Stimulated activated CD4-positive, alpha-beta T cell treated with anti-CD3 and anti-CD28 coated beads, TNF-alpha, amount 100 ng/mL, for 4 hours (primary cell): Measurements from ENCODE around the gene MOK.
"Not testable (repeated sequence)": the region's sequence is repeated elsewhere in the genome, so short reads cannot be mapped to it uniquely, and the experiment has no call there.

Source experiments
- DNase-seq, 3 experiments: peaks; one replicate each; pipeline ENCODE4 v3.0.0-alpha.2; 2020; ENCODE audit warnings: low read depth in 3 of 3

MOK gene

DNA sequence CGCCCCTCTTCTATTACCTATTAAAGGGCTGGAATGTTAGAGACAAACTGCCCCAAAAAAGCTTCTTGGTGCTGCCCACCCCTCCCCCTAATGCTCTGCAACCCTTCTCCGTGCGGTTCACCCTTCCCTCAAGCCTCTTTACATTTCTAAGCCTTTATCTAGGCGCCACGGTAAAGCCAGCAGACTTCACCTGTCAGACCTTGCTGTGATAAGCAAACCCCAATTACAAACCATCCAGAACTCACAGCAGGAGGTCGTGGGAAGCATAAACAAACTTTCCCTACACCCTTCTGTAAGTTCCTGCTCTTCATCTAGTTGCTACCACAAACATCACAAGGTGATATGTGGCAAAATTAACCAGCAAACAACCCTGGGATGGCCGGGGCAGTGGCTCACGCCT, 56.8 kb downstream of the MOK start:
- DNase-seq: no peak

DNA sequence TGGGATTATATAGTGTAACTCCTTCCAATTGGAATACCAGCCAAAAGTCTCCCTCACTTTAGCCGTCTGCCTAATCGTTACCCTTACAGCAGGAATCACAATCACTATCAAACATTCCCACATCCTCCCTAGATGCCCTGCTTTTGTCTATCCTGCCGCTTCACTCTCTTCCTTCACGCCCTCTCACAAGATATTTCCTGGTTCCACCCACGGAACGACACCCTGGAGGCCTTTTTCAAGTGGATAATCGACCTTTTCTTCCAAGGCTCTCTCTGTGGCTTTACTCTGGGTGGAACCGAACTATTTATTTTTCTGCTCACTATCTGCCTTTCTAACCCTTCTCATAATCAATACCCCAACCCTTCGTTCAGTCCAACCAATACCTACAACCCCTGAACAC, 58.9 kb downstream of the MOK start:
- no peak for DNase-seq

DNA sequence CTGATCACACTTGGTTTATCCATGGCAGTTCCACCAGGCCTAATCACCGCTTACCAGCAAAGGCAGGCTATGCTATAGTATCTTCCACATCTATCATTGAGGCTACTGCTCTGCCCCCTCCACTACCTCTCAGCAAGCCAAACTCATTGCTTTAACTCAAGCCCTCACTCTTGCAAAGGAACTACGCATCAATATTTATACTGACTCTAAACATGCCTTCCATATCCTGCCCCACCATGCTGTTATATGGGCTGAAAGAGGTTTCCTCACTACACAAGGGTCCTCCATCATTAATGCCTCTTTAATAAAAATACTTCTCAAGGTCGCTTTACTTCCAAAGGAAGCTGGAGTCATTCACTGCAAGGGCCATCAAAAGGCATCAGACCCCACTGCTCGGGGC, 61.2 kb downstream of the MOK start:
- not testable (repeated sequence) for DNase-seq

DNA sequence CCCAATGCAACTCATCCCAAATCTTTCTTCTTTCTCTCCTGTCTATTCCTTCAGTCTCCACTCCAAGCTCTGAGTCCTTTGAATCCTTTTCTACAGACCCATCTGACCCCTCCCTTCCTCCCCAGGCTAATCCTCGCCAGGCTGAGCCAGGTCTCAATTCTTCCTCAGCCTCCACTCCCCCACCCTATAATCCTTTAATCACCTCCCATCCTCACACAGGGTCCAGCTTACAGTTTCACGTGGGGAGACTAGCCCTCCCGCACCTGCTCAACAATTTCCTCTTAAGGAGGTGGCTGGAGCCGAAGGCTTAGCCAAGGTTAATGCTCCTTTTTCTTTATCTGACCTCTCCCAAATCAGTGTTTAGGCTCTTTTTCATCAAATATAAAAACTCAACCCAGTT, 63.8 kb downstream of the MOK start:
- no peak for DNase-seq

DNA sequence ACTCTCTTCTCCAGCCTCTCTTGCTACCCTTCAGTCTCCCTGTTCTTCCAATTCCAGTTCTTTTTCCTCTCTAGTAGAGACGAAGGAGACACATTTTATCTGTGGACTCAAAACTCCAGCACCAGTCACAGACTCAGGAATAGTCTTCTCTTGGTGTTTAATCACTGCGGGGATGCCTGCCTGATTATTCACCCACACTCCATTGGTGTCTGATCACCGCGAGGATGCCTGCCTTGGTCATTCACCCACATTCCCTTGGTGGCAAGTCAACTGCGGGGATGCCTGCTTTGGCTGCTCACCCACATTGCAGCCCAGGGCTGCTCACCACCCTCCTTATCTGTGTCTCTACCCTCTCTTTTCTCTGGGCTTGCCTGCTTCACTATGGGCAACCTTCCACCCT, 64.5 kb downstream of the MOK start:
- not testable (repeated sequence) for DNase-seq

DNA sequence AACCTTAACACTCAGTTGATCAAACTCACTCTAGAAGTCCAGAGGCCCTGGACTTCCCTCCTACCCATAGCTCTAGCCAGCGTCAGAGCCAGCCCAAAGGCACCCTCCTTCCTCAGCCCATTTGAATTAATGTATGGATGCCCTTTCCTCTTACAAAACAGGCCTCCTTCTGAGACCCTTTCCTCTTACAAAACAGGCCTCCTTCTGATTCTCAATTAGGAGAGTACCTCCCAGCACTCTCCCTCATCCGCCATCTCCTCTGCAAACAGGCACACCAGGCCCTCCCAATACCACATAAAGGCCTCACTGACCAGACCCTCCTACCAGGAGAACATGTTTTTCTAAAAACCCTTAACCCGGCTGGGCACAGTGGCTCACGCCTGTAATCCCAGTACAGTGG, 65.7 kb downstream of the MOK start:
- no peak for DNase-seq

DNA sequence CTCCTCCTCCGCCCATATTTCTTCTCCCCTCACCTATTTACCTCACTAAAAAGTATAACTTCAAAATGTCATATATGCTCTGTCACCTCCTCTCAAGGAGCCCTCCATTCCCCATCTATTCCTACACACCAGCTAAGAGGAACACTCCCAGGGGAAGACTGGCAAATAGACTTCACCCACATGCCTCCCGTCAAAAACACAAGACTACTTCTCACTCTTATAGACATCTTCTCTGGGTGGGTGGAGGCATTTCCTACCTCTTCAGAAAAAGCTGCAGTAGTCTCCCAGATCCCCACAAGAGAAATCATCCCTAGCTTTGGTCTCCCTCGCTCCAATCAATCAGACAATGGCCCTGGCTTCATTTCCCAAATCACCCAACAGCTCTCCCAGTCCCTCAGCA, 66.2 kb downstream of the MOK start:
- DNase-seq: no peak

DNA sequence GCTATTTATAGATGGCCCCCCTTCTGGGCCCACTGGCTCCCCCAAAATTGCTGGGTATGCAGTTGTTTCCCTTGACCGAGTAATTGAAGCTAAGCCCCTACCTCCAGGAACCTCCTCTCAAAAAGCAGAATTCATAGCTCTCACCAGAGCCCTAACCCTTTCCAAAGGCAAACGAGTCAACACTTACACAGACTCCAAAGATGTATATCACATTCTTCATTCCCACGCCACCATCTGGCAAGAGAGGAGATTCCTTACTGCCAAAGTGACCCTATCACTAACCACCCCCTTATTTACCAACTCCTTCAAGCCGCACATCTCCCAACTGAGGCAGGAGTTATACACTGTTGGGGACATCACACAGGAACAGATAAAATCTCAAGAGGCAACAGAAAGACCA, 66.8 kb downstream of the MOK start:
- DNase-seq: no peak

DNA sequence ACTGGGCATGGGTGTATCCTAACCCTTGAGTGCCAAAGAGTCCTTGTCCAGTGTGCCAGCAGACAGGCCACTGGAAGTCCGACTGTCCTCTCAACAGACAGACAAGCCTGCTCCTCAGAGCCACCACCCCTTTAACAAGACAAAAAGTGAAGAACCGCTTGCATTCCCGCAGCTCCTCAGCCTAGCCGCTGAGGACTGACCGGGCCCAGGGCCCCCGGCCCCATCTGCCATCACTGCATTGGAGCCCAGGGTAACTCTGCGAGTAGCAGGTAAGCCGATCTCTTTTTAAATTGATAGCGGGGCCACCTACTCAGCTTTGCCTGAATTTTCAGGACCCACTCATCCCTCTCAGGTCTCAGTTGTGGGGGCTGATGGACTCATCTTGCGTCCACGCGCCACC, 68.9 kb downstream of the MOK start:
- DNase-seq: no peak

DNA sequence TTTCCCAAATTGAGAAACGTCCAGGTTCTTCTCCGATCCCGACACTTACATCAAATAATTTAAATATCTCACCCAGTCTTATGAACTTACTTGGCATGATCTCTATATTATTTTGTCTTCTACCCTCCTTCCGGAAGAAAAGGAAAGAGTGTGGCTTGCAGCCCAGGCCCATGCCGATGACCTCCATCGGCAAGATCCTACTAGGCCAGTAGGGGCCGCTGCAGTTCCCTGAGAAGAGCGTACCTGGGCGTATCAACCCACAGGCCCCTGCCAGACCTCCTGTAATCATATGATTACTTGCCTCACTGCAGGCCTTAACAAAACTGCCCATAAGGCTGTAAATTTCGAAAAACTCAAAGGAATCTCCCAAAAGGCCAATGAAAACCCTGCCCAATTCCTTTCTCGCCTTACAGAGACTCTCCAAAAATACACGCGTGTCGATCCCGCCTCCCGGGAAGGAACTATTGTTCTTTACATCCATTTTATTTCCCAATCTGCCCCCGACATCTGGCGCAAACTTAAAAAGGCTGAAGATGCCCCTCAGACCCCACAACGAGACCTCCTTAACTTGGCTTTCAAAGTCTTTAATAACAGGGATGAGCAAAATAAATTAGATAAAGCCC, 69.6 kb downstream of the MOK start:
- DNase-seq: peak; percentile 52 to 56 (median 55)

DNA sequence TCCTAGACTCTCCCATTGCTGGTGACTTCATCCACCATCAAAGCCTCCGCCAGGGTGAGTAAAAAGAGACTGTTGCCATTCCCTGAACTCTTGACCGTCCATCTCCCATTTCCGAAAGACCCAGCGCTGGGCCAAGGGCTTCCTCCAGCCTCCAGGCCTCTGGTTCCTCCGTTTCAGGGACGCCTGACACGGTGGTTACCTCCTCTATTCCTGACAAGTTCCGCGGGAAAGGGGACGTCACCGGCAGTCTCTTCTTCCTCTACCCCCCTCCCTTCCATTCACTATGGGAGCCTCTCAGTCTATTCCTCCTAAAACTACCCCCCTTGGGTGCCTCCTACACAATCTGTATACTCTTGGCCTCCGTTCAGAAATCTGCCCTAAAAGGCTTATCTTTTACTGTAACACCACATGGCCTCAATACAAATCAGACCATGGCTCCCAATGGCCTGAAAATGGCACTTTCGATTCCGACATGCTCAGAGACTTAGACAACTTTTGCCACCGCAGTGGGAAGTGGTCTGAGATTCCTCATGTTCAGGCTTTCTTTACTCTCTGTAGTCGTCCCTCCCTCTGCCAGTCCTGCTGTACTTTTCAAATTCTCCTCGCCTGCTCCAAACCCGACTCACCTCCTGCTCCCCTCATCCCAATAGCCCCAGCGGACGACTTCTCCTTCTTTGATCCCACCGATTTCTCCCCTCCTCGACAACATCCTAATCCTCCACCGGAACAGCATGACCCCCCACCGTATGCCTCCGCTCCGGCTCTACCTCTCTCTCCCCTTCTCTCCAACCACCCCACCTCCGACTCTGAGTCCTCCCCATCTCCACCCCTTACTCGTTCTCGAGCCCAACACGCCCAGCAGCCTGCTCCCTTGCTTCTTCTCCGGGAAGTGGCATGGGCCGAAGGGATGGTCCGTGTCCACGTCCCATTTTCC, 70.4 kb downstream of the MOK start:
- no peak for DNase-seq

DNA sequence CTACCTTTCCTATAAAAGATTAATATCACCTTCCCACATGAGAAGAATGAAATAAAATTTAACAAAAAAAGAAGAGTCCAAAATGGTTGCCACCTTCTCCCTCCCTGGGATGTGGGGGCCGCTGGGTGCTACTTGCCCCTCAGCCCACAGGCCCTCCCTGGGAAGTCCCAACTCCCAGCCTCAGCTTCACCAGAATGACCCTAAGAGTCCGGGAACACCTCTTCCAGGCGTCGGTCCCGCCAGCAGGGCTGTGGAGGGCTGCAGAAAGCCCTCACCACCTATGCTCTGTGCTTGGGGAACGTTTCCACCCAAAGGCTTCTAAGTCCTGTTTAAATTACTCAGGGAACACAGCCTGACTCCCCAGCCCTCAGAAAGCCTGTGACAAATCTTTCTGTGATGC, 71.9 kb downstream of the MOK start:
- DNase-seq: no peak

DNA sequence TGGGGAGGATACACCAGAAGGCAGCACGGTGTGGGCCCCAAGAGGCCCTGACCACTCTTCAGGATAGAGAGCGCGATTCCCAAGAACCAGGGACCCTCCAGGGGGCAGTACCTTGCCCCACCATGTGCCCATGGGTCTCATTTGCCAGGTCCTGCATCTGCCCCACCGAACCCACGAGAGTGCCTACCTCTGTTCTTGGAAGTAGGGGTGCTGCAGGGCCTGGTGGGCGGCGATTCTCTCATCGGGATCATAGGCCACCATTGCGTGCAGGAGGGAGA, 72.7 kb downstream of the MOK start:
- DNase-seq: no peak

DNA sequence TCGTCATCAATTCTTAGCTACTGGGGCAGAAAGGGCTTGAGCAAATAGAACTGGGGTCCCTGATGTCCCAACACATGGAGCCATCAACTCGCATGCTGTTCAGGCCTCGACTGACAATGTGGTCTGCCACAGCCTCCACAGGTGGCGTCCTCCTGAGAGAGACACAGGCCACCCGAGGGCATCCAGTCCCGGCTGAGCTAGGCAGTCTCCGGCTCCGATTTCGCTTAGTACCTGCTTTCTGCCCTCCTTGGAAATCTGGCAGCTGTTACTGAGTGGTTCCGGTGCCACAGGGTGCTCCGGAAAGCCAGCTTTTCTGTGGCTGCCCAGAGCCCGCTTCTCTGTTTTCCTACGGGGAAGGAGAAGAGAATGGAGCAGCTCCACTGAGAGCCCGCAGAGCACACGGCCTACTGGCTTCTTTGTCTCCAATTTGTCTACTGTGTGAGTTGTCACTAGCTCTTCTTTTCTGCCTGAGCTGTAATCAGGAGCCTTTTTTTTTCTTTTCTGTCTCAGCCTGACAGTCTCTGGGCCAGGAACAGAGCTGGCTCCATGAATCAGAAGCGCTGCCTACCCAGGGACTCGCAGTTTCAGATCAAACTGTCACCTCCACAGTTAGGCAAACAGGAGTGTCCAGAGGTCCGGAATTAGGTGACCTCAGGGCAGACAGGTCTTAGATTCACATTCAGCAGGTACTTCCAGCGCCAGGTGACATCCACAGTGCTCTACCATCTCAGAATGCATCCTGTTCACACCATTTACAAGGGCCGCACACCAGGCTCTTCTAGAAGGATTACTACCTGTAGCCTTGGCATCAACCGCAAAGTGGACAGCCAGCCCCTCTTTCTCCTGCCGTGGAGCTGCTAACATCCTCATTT, 73.3 kb downstream of the MOK start:
- DNase-seq: no peak

DNA sequence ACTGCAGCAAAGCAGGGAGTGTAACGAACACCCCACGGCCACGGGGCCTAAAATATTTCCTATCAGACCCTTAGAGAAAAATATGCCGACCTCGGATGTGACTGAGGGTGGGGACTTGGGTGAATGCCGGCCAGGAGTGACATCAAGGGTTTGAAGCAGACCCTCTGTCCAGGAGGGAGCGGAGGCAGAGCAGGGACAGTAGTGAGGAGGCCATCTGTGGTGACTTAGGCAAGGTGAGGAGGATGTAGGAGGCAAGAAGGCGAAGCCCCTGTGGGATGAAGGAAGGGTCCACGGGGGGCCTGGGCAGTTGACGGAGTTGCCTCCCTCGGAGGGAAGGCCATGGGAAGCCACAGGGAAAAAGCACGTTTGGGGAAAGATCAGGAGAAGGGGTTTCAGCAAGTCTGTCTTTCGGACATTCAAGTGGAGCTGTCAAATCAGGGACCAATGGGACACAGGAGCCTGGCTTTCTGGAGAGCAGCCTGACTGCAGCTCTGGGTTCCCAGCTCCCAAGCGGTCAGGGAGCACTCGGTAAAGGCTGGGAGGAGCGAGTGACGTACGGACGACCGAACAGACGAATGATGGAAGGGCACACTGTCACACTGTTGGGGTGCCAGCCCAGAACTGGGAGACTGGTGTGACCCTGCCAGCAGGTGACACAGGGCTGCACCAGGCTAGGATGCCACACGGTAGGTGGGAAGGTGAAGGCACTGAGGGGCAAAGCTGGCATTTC, 74.3 kb downstream of the MOK start:
- no peak for DNase-seq

DNA sequence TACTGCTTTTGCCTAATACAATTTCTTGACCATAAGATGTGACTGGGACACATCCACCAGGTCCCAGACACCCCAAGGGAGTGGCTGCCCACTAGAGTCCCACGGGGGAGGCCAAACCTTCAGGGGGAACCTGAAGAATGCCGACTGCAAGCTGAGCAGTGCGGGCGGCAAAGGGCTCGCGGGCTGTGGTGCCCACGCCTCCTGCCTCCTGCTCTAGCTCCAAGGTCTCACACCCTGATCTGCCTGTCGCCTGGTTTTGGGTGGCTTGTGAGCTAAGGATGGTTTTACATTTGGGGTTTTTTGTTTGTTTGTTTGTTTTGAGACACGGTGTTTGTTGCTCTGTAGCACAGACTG, 75.2 kb downstream of the MOK start:
- DNase-seq: no peak

DNA sequence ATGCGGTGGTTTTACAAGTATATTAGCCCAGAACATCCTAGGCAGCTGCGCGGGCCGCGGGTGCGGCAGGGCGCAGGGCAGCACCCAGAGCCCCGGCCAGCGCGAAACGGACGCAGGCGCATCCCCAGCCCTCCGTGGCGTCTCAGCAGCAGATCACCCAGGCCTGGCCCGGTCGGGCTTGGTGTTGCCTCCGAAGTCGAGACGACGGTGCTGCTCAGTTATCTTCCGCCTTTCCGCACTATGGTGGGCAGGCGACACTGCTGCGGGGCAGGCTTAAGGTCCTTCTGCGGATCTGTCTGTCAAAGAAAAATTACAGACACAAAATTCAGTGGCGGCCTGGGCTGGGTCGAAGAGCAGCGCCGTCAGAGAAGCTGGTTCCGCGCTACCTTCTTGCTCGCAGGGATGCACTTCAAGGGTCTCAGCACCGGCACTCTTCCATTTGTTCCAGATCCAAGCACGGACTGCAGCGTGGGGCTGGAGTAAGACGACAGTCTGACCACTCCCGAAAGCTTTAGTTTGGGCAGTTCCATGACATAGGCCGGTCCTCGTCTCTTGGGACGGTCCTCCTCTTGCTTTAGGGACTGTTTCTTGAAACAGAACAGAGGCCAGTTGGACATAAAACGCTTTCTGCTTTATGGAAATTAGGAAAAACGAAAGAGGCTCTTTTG, 75.8 kb downstream of the MOK start:
- no peak for DNase-seq

DNA sequence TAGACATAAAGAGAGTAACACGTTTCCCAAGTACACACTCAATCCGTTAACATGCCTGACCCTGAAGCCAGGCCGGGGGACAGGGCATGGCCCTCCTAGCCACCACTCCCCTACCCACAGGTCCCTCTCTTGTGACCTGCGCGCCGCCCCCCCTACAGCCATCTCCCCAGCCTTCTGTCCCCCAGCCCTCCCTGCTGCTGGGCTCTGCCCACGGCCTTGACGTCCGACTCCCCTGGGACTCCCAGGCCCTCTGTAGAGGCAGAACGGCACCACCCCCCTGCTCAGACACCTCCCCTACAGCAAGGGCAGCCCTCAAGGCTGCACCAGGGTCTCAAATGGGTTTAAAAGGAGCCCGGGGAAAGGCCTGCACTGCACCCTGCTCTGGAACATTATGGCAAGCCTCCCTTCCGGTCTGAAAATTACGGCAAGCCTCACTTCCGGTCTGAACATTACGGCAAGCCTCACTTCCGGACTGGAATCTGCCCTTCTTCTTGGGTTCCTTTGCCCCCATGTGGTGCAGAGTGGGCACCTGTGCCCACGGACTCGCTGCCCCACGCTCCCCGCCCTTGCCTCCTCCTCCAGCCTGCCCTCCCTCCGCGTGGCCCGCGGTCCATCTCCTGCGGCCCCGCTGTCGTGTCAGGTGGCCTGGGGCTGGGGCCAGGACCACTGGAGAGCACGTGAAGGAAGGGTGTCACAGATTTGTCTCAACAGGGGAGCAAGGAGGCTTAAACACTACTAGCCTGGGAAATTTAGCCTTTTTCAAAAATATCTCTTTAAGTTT, 77.6 kb downstream of the MOK start:
- DNase-seq: no peak

DNA sequence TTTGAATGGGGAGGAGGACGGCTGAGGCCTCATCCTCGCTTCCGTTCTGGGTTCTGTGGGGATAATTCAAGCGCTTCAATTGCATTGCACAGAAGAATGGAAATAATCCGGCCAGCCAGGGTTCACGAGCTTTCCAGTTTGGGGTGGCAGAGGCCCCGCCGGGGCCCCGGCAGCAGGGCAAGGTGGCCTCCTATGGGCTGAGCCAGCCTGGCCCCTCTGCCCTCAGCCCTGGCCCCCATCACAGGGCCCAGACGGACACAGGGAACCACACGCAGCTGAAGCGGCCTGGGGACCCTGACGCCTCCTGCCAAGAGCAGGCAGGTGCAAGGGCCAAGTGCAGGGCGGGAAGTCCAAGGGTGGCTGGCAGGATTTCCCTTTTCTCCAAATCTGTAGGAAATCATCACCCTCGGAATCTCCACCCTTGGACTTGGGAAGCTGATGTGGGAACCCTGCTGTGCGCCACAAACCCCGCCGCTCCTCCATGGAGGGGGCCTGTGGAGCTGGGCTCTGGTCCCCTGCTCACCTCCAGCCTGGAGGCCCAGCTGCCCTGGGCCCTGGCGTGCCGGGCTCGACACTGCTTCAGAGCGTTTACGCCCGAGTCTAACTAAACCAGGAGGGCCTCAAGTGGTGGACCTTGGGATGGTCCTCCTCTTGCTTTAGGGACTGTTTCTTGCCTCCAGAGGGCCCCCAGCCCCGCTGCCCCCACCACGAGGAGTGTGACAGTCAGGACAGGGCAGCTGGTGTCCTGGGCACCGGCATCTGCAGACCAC, 78.4 kb downstream of the MOK start:
- DNase-seq: no peak

DNA sequence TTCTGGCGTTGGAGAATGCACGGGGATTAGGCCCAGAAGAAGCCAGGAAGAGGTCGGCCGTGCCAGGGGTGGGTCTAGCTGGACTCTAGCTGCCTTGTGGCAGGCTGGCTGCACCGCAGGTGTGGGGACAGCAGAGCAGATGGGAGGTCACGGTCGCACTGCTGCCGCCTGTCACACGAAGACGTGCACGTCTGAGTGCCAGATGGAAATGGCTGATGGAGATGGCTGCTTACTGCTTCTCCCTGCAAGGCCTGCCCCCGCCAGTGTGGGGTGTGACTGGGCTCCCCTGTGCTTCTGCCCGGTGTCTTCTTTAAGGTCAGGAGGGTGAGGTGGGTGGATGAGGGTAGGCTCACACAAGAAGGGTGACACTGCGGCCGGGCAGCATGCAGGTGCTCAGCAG, 79.0 kb downstream of the MOK start:
- no peak for DNase-seq
